T-helper 1 cell treated with Interleukin-12 subunit alpha and Interleukin-12 subunit beta and Interleukin-4 antibody, amounts not matched to agents 30 μg/mL and 1 μg/mL, for 36 hours (primary cell): ENCODE results near the gene SEZ6L.
A peak's percentile ranks its signal among the peaks of the same experiment; 100 is the strongest.

Source experiments
- H3K27ac Mint-ChIP-seq: one replicate; pipeline ENCODE4 v1.8.0; 2021; ENCODE audit warnings: mild to moderate bottlenecking, mixed read lengths
- H3K27me3 Mint-ChIP-seq: one replicate; pipeline ENCODE4 v1.8.0; 2021; ENCODE audit warnings: low read depth, mixed read lengths
- H3K36me3 Mint-ChIP-seq: one replicate; pipeline ENCODE4 v1.8.0; 2021; ENCODE audit warnings: low read depth, mixed read lengths
- H3K4me1 Mint-ChIP-seq: one replicate; pipeline ENCODE4 v1.8.0; 2021; ENCODE audit warnings: low read depth, mixed read lengths
- H3K4me3 Mint-ChIP-seq: one replicate; pipeline ENCODE4 v1.8.0; 2021; ENCODE audit warnings: mild to moderate bottlenecking, moderate library complexity, mixed read lengths
- H3K9me3 Mint-ChIP-seq: one replicate; pipeline ENCODE4 v1.8.0; 2021; ENCODE audit warnings: mixed read lengths

Gene SEZ6L

GRCh38 chr22:26429458-26430286 lies 260.4 kb downstream of the SEZ6L start:
- Mint-ChIP-seq H3K4me3 (peak overlapping the region; percentile 88), H3K36me3 (peaks cover 20% of the 10 kb centered on the region), H3K27me3 (peaks cover 5% of the 10 kb centered on the region), H3K4me1 (peaks cover 48% of the 10 kb centered on the region), H3K27ac (peak overlapping the region; percentile 91), H3K9me3 (no peaks in the 10 kb centered on the region)

- Mint-ChIP-seq H3K4me3 (peak overlapping the region; percentile 88), H3K27me3 (peaks cover 5% of the 10 kb centered on the region), H3K27ac (peak overlapping the region; percentile 91), H3K9me3 (no peaks in the 10 kb centered on the region), H3K36me3 (peaks cover 26% of the 10 kb centered on the region), H3K4me1 (peaks cover 56% of the 10 kb centered on the region)
Observed at GRCh38 chr22:26430600-26430999, 261.3 kb downstream of the SEZ6L start.

- peaks cover 32% of the 10 kb centered on the region for H3K36me3 Mint-ChIP-seq
- peaks cover 63% of the 10 kb centered on the region for H3K4me1 Mint-ChIP-seq
Observed at GRCh38 chr22:26431261-26431995, 262.2 kb downstream of the SEZ6L start.

GRCh38 chr22:26432619-26433311 lies 263.5 kb downstream of the SEZ6L start:
- Mint-ChIP-seq H3K9me3 (no peaks in the 10 kb centered on the region), H3K27me3 (no peaks in the 10 kb centered on the region), H3K27ac (peak overlapping the region; percentile 65), H3K4me3 (no peak overlapping the region), H3K36me3 (peaks cover 42% of the 10 kb centered on the region), H3K4me1 (peaks cover 62% of the 10 kb centered on the region)

More at GRCh38 chr22:26431261-26431995, 262.2 kb downstream of the SEZ6L start:
- H3K27me3 Mint-ChIP-seq, result peaks cover 5% of the 10 kb centered on the region
- H3K9me3 Mint-ChIP-seq, result no peaks in the 10 kb centered on the region
- peak overlapping the region; percentile 91 for H3K27ac Mint-ChIP-seq
- peak overlapping the region; percentile 88 for H3K4me3 Mint-ChIP-seq
